ENCODE results near the gene HMCN2.
"Not testable (repeated sequence)": the region's sequence is repeated elsewhere in the genome, so short reads cannot be mapped to it uniquely, and the experiment has no call there.

The HMCN2 gene

DNA sequence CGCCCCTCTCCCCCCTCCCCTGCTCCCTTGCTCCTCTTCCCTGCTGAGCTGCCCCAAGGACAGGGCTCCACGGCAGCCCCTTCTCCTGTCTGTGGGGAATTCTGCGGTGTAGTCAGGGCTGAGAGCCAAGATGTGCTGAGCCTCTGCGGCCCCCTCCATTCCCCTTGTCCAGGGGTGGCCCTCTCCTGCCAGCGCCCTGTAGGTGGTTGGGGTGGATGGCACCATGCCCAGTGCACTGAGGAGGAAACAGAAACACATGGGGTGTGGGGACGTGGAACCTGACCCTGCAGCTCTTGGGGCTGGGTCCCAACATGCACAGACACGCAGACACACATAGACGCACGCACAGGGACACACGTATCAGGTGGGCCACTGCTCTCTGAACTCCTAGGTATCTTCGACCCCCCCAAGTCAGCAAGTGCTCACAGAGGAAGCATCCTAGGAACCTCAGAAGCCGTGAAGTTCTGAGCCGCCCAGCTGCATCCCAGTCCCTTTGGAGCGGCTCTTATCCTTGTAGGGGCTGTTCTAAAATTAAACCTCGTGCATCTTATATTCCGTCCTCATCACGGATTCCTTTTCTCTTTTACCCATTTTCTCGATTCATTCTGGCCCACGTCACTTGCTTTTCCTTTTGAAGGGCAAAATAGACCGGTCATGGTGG, 64.8 kb downstream of the HMCN2 start:
- no peak for DNase-seq (ENCODE audit: low read depth, low spot score)

DNA sequence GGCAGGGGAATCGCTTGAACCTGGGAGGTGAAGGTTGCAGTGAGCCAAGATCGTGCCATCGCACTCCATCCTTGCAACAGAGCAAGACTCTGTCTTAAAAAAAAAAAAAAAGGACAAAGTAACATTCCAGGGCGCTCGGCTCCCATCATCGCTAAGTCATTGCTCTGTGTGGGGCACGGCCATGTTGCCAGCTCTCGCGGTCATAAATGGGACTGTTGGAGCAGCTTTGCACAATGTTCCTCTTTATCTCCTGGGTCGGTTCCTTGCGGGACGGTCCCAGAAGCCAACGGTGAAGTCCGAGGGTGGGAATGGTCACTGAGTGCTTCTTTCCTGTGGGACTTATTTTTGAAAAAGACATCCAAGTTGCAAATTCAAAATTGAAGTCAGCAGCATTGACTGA, 65.5 kb downstream of the HMCN2 start:
- no peak for DNase-seq (ENCODE audit: low read depth, low spot score)

DNA sequence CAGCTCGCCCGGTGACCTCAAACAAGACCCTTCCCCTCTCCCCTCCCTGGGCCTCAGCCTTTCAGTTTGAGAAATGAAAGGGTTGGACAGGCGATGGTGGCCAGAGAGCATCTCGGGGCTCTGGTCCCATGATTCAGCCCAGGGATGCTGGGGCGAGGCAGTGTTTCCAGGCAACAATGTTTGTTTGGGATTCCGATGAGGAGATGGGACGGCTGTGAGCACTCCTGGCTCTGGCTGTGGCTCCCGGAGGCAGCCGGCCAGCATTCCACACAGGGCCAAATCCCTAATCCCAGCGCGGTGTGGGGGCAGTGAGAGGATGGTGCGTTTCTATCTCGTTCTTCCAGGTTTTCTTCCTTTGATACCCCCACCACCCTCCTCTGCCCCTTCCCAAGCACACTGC, 66.0 kb downstream of the HMCN2 start:
- no peak for DNase-seq (ENCODE audit: low read depth, low spot score)

DNA sequence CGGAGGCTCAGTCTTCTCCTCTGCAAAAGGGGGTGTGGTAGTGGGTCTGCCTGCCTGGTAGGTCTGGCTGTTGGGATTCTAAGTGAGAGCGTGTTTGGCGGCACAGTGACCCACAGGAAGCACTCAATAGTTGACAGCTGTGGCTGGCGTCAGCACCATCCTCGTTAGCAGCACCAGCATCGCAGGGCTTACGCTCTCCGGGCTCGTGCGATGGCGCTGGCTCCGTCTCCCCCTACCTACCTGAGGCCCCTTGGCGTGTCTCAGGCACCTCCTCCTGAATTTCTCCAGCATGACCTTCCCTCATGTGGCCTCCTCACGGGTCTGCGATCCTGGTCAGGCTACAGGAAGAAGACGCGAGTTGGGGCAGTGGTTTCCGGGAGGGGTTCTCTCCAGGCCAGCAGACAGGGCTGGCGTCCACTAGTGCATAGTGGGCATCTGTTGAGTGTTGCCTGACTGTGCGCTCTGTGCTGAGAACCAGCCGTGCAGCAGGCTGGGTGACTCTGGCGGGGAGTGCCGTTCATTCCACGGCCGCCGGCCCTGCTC, 66.9 kb downstream of the HMCN2 start:
- DNase-seq (ENCODE audit: low read depth, low spot score): no peak

DNA sequence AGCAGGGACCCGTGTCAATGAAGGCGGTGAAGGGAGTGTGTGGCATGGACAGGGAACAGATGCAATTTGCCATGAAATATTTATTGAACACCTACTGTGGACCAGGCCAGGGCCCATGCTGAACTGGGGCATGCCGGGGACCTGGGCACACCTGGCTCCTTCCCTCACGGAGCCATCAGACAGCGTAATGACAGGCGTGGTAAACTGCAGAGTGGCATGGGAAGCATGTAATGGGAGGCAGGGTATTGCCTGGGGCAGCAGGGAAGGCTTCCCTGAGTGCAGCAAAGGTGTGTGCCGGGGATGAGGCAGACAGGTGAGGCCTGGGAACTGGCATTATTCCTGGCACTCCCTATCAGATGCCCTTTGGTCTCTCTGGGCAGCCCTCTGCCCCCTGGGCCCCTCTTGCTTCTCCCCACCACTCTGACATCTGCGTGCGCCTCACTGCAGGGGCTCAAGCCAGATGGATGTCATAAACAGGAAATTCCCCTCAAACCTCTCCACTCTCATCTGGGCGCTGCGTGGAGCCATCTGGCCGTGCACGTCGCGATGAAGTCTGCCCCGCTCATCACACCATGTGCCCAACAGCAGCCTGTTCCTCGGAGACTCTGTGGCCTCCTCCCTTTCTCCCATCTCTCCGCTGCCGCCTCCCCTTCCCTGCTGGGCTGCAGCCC, 67.6 kb downstream of the HMCN2 start:
- DNase-seq (ENCODE audit: low read depth, low spot score): no peak

DNA sequence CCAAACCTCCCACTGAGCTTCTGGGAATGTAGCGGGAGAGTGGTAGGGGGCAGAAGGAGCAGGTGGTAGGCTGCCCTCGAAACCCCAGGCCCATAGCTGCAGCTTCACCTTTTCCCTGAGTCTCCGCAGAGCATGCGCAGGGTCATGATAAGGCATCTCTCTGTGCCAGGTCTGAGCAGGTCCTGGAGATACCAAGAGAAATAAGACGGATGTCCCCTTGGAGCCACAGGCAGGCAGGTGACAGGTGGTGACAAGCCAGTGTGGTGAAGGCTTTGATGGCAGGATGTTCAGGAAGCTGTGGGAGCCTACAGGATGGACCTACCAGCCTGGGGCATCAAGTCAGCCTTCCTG, 68.1 kb downstream of the HMCN2 start:
- no peak for DNase-seq (ENCODE audit: low read depth, low spot score)

DNA sequence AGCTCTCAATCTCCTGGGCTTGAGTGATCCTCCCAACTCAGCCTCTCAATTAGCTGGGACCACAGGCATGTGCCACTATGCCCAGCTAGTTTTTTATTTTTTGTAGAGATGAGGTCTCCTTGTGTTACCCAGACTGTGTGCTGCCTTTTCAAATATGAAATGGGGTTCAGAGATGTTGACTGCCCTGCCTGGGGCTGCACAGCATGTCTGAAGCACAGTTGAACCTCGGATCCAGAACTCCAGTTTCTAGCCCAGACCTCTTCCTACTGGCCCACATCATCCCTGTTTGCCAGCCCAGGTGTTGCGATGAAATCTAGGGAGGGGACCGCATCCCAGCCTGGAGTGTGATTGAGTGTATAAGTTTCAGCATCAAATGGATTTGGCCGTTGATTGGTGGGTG, 69.4 kb downstream of the HMCN2 start:
- DNase-seq (ENCODE audit: low read depth, low spot score): no peak

DNA sequence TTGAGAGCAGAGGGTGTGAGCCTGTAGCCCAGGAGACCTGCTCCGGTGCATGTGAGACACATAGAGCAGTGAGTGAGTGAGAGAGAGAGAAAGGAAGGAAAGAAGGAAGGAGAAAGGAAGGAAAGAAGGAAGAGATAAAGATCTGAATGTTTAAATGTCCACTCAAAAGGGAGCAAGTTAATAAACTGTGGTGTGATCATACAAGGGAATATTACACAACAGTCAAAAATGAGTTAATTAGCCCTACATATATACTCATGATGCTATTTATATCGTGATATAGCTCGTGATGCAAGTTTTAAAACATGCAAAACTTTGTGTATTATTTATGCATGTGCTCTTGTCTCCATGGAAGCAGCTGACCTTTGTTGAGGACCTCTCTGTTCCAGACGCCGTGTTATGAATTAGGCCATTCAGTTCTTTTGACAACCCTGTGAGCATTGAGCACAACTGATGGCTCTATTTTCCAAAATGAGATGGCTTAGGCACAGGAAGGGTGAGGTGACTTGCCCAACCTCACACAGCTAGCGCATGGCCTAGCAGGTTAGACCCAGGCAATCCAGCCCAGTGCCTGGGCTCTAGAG, 70.6 kb downstream of the HMCN2 start:
- DNase-seq (ENCODE audit: low read depth, low spot score): no peak

DNA sequence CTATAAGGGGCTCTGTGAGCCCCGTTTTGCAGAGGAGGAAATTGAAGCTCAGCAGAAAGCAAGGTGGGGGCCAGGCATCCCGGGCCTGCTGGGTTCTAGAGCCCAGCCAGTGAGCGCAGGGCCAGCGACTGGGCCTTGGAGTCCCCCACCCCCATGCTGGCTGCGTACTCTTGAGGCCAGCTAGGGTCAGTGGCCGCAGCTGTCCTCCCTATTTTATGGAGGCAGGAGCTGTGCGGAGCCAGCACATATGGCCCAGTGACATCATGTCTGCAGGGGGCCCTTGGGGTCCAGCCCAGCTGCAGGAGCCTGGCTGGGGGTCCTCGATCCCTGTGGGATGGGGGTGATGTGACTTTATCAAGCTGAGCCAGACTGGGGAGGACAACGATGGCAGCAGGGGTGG, 71.3 kb downstream of the HMCN2 start:
- DNase-seq (ENCODE audit: low read depth, low spot score): no peak

DNA sequence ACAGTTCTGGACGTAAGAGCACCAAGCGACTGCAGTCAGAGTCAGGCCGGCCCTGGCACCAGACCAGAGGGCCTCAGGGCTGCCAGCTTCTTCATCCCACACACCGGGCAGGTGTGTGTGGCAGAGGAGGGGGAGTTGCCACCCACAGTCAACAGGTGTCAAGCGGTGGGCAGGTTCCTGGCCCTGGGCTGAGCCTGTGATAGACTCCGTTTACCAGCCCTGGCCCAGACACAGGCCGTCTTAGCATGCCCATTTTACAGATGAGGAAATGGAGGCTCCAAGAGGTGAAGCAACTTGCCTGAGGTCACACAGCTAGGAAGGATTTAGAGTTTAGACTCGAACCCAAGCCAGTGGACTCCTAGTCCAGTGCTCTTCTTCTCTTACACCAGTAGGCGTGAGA, 71.8 kb downstream of the HMCN2 start:
- no peak for DNase-seq (ENCODE audit: low read depth, low spot score)

DNA sequence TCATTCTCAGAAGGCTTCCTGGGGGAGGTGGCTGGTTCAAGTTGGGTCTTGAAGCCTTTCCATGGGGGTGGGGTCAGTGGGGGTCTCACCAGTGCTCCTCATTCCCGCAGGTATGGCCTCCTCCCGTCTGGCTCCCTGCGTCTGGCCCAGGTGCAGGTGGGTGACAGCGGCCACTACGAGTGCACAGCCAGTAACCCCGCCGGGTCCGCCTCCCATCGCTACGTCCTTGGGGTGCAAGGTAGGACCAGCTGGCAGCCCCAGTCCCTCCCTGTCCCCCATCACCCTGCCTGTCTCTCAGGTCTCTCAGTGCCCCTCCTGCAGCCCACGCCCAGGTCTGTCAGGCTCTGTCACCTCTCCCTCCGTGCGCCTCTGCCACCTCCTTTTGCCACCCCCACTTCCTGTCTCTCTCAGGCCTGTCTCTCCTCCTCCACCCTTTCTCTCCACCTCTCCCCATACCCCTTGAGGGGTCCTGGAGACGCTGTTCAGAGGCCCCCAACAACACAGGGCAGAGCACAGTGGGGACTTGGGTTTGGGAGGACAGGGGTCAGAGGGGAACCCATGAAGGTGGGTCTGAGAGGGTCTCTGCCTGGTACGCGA, 72.3 kb downstream of the HMCN2 start:
- DNase-seq (ENCODE audit: low read depth, low spot score): no peak

DNA sequence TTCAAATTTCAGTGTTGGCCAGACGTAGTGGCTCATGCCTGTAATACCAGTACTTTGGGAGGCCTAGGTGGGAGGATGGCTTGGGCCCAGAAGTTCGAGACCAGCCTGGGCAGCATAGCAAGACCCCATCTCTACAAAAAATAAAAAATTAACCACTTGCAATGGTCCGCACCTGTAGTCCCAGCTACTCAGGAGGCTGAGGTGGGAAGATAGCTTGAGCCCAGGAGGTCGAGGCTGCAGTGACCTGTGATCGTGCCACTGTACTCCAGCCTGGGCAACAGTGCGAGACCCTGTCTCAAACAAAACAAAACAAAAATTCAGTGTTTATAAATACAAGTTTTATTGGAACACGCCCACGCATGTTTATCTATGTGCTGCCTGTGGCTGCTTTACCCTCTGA, 73.3 kb downstream of the HMCN2 start:
- DNase-seq (ENCODE audit: low read depth, low spot score): not testable (repeated sequence)

DNA sequence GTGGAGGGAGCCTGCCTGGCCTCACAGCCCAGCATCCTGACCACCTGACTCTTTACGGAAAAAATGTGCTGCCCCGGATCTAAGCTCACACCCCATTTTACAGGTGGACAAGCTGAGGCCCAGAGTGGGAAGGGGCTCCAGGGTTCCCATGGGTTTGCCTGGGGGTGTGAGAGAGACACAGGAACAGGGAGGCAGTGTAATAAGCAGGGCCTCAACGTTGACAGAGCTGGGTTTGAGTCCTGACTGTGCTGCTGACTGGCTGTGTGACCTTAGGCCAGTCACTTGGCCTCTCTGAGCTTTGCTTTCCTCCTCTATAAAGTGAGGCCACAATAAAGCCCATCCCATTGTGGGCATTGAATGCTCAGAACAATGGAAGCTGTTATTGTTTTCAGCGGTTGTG, 73.7 kb downstream of the HMCN2 start:
- no peak for DNase-seq (ENCODE audit: low read depth, low spot score)

DNA sequence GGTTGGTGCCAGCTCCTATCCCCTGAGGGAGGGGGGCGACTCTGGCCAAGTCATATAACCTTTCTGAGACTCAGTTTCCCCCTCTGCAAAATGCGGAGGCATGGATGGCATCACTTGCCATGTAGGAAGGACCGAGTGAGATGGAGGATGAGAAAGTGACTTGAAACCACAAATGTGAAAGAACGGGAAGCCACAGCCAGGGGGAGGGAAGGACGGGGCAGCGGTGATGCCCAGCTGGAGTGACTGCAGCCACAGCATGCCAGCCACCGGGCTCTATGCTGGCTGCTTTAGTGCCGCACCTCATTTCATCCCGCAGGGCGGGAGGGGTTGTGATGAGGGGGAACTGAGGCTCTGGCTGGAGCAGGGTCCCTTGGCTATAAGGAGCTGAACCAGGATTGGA, 74.5 kb downstream of the HMCN2 start:
- no peak for DNase-seq (ENCODE audit: low read depth, low spot score)

DNA sequence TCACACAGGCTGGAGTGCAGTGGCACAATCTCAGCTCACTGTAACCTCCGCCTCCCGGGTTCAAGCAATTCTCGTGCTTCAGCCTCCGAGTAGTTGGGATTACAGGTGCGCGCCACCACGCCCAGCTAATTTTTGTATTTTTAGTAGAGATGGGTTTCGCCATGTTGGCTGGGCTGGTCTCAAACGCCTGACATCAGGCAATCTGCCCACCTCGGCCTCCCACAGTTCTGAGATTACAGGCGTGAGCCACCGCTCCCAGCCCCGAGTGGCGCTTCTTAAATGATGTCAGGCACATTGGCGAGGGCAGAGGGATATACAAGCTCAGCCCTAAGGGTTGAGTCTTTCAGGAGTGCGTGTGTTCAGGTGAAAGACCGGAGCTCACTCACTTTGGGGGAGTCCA, 75.0 kb downstream of the HMCN2 start:
- DNase-seq (ENCODE audit: low read depth, low spot score): not testable (repeated sequence)

DNA sequence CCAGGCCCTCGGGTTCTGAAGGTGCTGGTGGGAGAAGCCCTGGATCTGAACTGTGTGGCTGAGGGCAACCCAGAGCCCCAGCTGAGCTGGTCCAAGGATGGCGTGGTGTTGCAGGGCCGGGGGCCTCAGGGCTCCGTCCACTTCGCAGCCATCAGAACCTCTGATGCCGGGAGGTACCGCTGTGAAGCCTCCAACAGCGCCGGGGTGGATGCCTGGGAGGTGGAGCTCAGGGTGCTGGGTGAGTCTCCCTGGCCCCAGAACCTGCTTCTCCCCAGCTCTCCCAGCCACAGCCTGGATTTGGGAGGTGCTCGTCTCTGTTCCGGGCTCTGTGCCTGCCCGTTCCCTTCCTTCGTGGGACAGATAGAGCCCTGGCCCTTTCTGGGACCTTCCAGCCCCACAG, 75.6 kb downstream of the HMCN2 start:
- DNase-seq (ENCODE audit: low read depth, low spot score): no peak

DNA sequence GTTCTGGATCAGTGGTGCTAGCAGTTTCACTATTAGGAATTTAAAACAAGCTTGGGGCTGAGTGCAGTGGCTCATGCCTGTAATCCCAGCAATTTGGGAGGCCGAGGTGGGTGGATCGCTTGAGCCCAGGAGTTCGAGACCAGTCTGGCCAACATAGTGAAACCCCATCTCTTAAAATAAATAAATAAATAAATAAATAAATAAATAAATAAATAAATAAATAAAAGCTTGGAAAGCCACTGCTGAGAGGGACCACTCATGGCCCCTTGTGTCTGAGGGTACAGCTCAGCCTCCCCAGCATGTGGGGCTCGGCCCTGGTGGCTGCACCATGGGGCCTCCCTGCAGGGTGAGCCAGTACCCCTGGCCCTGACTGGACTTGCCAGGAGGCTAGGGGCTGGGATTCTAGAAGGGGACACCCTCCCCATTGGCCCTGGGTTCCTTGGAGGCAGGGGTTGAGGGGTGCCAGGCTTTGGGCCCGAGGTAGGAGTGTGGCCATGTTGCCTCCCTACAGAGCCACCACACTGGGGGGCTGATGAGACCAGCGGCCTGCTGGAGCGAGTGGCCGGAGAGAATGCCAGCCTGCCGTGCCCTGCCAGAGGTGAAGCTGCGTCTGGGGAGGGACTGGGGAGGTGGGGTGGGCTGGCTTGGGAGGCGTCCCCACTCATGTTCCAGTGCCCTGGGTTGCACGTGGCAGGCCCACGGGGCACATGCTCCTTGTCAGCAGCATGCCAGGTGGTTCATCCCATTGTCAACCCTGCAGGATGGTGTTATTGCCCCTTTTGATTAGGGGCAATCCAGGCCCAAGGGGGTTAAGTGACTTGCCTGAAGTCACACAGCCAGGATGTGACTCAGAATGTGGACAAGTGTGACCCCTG, 76.5 kb downstream of the HMCN2 start:
- no peak for DNase-seq (ENCODE audit: low read depth, low spot score)

DNA sequence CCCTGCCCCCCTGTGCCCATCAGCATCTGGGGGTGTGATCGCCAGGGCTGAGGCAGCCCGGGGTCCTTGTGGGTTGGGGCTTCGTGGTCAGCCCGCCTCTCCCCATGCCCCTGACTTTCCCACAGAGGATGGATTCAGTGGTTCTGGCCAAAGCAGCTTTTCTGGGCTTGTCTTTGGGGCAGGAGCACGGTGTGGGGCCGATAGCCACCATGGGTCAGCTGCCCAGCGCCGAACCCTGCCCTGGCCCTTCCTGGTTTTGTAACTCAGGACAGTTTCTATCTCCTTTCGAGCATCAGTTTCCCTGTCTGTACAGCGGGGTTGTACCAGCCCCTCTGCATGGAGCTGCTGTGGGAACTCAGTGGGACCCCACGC, 77.1 kb downstream of the HMCN2 start:
- no peak for DNase-seq (ENCODE audit: low read depth, low spot score)

DNA sequence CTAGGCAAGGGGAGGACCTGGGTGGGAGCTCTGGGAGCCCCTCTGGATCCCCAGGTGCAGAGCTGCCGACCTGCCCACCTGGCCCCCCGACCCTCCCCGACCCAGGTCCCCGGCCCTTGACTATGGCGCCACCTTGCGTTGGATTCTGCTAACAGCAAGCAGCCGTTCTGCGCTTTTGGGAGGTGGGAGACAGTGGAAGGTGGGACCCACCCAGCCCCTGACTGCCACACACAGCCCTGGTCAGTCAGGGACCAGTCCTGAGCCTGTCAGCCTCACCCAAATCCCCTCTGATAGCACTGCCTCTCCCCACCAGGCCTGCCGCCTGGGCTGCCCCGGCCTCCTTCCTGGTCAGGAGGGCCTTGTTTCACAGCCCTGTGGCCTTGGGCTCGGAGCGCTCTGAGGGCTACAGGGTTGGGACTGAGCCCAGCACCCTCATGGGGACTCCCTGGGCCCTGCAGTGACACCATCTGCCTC, 77.9 kb downstream of the HMCN2 start:
- no peak for DNase-seq (ENCODE audit: low read depth, low spot score)

DNA sequence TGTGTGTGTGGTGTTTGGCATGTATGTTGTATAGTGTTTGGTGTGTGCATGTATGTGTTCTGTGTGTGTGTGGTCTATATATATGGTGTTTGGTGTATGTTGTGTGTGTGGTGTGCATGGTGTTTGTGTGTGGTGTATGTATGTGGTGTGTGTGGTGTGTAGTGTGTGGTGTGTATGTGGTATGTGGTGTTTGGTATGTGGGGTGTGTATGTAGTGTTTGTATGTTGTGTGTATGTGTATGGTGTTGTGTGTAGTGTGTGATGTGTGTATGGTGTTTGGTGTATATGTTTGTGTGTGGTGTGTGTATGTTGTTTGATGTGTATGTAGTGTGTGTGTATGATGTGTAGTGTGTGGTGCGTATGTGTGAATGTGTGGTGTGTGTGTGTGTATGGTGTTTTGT, 78.8 kb downstream of the HMCN2 start:
- DNase-seq (ENCODE audit: low read depth, low spot score): no peak

DNA sequence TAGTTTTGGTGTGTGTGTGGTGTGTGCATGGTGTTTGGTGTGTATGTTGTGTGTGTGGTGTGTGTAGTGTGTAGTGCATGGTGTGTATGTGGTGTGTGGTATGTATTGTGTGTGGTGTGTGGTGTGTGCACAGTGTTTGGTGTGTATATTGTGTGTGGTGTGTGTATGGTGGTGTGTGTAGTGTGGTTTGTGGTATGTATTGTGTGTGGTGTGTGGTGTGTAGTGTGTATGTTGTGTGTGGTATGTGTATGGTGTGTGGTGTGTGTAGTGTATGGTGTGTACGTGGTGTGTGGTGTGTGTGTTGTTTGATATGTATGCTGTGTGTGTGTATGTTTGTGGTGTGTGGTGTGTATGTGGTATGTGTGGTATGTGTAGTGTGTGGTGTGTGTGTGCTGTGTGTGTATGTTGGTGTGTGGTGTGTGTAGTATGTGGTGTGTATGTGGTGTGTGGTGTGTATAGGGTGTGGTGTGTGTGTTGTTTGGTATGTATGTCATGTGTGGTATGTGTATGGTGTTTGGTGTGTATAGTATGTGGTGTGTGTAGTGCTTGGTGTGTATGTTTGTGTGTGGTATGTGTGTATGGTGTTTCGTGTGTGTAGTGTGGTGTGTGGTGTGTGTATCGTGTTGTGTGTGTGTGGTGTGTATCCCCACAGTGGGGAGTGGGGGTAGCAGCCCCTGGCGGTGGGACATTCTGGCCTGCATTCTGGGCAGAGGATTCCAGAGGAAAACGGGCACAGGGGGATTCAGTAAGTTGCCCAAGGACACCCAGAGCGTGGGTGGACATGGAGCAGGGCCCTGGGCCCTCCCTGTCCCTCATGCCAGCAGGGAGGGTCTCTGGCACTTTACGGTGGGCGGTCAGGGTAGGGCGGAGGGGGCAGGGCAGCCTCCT, 79.7 kb downstream of the HMCN2 start:
- DNase-seq (ENCODE audit: low read depth, low spot score): no peak
